SIG-M5 (cell line): ENCODE data around the gene ACADL.
"Not testable (repeated sequence)": the region's sequence is repeated elsewhere in the genome, so short reads cannot be mapped to it uniquely, and the experiment has no call there.

Experiments
- DNase-seq: peaks from one replicate; lab custom pipeline; 2025; lab: John Stamatoyannopoulos, UW

The ACADL gene

DNA sequence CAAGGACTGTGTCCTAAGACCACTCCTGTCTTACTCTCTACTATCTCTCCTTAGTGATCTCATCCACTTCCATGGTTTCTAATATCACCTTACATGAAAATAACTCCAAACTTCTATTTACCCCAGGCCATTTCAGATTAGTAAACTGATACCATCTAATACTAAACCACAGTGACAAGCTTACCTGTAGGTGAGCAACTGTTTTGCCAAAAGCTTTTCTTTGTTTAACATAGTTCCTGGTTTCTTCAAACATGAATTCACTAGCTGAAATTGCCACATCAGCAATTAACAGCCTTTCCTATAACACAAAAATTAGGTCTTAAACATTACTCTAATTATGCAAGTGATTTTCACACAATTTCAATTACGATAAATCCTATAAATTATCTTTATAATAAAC is 22.1 kb downstream of the ACADL start:
- DNase-seq, result no peak

DNA sequence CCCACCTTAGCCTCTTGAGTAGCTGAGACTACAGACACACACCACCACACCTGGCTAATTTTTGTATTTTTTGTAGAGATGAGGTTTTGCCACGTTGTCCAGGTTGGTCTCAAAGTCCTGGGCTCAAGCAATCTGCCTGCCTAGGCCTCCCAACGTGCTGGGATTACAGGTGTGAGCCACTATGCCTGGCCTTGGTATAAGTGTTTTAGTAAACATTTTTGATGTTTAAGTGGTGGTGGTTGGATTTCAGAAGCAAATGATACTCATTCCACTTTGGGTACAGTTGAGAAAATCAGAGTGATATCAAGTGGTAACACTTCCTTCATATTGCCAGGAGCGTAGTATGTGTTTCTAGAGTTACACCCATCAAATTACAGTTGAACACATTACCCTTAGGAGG is 25.4 kb downstream of the ACADL start:
- DNase-seq, result no peak

DNA sequence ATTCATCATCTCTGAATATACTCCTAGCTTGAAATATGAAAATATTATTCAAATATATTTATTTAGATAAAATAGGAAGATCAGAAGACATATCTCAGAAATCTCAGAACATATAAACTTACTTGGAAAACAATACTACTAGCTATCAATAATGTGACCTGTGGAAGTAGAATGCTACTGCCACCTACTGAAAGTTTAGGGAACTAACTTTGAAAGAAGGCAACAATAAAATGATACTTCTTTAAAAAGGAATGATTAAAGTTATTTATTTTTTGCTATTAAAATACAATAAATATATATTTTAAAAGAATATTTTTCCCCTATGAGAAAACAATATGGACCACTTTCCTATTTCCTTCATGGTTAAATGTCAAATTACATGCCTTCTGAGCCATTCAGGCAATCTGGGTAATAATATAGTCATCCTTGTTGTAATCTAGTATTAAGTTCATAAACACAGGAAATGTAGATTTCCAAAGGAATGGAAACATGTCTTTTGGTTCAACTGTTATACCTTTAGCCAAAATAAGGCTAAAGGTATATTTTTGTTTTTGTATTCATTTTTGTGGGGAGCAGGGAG is 26.0 kb downstream of the ACADL start:
- no peak for DNase-seq

DNA sequence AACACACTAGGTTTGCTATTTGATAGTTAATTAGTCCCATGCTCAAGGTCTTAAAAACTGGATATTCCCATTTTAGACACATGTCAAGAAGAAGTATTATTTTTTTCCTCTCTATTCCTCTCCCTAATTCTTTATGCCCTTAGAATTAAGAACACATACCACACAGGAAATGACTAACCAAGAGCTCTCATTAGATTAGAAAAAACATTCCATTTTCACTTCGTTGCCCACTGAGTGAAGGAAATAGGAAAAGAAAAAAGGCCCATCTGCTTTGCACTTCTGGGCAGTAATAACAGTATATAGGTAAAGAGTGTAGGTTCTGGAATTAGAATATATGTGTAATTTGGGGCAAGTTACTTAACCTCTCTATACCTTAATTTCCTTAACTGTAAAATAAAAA is 26.9 kb downstream of the ACADL start:
- no peak for DNase-seq

DNA sequence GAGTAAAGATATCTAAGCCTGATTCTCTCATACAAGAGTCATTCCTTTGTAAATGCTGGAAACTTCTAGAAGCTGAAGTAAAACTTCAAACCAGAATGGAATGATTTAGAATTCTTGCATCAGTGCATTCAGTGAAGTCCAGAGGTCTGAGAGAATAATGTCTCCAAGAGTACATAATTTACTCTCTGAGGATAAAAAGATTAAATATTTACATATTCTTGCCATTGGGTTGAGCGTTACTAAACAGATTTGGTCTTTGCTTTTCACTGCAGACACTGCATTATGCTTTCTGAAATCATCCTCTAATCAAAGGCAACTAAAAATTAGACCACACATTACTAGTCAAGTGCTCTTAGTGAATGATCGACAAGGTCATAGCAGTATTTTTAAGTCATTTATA is 27.5 kb downstream of the ACADL start:
- no peak for DNase-seq

DNA sequence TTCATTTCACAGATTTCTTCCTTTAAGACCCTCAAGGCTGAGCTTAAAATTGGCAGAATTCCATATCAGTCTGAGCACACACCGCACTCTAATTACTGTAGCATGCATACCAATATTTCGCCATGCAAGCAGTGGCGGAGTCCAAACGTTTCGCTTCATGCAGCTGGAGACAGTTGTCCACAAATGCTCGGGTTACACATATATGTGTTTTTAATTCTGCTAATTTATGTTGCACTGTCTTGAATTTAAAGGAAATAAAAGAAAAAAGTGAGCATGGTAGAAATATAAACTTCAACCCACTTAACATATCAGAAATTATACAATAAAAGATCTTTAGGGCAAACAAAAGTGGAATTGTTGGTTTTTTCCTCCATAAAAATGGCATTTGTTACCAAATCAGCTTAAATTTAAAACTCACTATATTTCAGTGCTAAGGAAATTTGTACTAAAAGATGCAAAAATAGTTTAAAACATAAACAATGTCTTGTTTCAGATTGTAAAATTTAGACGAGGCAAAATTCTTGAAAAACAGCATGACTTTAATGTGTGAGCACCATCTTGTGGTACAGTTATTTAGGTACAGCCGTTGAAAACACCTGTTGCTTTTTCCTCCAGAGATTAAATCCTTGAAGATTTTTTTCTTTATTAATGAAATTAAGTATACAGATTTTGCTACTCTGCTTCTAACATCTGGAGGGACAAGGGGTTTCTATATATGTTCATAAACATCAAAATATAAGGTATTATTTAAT is 30.0 kb downstream of the ACADL start:
- DNase-seq, result no peak

DNA sequence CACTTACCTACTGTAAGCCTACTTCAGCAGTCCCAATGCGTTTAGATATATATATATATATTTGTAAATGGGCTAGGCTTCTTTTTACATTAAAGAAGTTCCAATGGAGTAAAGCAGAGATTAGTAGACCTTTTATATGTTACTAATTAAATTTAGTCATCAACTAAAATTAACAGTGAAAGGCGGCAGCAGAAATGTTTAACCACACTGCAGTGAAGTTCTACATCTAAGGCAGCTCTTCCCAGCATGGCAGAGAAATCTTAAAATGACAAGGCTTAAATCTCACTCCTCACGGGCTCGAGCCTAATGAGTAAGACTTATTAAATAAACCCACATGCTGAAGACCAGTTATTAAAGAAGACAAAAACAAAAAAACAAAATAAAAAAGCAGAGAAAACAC is 34.9 kb downstream of the ACADL start:
- no peak for DNase-seq

DNA sequence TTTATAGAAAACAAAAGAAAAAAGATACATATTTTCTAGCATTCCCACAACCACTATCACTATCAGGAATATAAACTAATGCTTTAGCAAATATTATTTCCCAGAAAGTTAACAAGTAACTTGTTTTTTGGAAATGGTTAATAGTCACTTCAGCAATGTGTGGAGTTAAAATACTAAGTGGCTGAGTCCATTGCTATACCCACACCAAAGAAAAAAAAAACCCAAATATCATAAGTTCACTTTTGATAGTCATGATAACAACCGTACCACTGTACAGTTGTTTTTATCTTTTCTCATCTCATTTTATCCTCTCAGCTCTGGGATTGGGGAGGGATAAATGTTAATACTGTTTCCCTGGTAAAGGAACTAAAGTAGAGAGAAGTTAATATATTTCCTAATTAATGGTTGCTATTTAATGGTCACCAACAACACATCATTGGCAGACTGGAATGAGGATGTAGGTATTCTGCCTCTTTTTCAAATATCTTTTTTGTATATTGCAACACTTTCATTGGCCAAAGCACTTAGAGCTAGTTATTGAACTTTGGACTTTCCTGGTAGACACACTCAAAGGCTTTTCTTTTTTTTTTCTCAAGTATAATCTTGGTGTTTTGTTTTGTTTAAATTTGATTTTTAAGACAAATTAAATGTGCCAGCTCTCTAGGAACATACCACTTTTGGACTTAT is 35.7 kb downstream of the ACADL start:
- no peak for DNase-seq

DNA sequence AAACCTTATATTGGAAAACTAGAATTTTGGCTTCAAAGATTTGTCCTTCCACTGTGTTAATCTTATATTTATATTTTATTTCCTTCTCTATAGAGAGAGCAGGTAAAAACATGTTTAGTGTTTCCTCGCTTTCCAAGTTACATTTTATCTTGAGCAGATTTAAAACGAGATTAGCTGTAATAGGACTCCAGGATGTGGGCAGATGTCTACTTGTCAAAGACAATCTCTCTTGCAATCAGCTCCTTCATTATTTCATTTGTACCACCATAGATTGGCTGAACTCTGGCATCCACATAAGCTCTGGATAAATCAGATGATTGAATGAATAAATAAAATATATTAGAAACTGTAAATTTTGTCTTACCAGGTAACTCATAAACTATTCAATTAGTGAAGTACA is 36.5 kb downstream of the ACADL start:
- no peak for DNase-seq

DNA sequence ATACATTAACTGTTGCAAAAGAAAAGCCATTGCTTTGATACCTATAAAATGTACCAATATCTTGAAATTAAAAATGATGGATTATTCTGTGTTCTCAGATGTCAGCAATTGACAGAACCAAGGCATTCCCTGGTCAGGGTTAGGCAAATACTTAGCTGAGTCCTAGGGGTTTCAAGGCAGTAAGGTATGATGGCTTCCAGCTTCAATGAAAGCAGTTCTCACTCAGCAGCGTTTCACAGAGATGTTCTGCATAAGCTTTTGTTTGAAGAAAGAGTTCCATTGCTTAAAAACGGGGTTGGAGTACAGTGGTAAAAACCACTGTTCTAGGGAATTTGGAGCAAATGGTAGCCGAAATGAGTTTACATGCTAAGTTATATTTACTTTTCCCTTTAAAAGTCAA is 37.1 kb downstream of the ACADL start:
- no peak for DNase-seq

DNA sequence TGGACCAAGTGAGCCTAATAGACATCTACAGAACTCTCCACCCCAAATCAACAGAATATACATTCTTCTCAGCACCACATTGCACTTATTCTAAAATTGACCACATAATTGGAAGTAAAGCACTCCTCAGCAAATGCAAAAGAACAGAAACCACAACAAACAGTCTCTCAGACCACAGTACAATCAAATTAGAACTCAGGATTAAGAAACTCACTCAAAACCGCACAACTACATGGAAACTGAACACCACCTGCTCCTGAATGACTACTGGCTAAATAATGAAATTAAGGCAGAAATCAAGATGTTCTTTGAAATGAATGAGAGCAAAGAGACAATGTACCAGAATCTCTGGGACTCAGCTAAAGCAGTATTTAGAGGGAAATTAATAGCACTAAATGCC is 41.3 kb downstream of the ACADL start:
- DNase-seq, result not testable (repeated sequence)

DNA sequence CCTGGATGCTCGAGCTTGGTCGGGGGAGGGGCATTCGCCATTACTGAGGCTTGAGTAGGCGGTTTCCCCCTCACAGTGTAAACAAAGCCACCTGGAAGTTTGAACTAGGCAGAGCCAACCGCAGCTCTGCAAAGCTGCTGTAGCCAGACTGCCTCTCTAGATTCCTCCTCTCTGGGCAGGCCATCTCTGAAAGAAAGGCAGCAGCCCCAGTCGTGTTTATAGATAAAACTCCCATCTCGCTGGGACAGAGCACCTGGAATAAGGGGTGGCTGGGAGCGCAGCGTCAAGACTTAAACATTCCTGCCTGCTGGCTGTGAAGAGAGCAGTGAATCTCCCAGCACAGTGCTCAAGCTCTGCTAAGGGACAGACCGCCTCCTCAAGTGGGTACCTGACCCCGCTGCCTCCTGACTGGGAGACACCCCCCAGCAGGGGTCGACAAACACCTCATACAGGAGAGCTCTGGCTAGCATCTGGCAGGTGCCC is 43.6 kb downstream of the ACADL start:
- not testable (repeated sequence) for DNase-seq

DNA sequence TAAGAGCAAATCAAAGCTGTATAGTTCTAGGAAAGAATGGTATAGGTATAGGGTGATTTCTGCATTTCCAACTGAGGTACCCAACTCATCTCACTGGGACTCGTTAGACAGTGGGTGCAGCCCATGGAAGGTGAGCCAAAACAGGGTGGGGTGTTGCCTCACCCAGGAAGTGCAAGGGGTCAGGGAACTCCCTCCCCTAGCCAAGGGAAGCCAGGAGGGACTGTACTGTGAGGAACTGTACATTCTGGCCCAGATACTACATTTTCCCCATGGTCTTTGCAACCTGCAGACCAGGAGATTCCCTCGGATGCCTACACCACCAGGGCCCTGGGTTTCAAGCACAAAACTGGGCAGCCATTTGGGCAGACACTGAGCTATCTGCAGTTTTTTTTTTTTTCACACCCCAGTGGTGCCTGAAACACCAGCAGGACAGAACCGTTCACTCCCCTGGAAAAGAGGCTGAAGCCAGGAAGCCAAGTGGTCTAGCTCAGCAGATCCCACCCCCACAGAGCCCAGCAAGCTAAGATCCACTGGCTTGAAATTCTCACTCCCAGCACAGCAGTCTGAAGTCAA is 44.1 kb downstream of the ACADL start:
- DNase-seq, result not testable (repeated sequence)

DNA sequence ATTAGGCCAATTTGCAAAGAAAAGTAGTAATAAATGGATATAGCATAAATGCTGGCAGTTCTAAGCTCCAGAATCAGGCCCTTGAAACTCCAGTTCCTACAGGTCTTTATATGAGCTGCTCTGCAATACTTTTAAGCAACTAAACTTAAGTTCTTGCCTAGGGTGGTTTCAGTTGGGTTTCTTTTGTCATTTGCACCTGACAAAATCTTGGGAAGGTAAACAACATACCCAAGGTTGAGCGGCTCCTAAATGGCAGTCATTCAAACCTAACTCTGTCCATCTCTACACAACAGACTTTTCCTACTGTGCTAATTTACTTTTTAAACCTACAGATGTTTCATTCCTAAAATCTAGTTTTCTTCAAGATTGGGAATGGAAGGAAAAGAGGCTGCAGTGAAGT is 44.8 kb downstream of the ACADL start:
- no peak for DNase-seq

DNA sequence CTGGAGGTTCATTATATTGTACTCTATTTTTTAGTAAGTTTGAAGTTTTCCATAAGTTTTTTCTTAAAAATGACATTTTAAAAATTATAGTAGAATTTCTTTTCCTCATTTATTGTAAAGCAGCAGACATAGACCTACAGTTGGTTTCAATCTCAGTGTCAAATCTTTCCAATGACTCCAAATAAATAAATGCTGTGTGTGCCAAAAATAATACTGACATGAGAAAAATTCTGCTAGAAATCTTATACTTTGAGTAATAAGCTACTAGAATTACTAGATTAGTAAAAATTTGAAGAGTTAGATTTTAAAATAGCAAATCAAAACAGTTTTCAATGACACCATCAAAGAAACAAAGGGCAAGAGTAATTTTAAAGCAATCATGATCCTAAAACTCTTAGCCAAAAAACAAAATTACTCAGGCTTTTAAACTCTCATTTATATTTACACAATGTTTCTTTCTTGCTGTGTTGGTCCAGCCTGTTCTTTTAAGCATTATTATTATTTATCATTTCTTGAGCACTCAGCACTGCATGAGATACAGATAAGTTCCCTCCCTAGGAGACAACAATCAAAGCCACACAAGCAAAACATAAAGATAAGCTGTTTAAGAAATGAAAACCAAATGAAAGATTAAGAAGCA is 45.8 kb downstream of the ACADL start:
- no peak for DNase-seq

DNA sequence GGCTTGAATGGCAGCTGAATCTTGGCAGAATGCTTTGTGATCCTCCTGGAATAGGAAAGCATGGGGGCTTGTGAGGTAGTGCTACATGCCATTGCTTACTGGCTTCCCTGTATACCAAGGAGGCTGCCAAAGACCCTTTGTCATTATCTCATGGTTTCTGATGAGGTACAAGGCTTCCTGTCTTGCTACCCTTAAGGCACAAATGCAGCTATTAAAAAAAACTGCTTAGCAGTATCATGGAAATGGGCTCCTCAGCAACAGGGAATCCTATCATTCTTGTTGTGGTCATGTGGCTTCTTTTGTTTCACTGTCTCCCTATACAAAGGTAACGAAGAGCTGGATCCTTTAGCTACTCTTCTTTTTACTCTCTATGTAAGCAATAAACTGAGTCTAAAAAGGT is 47.5 kb downstream of the ACADL start:
- DNase-seq, result no peak

DNA sequence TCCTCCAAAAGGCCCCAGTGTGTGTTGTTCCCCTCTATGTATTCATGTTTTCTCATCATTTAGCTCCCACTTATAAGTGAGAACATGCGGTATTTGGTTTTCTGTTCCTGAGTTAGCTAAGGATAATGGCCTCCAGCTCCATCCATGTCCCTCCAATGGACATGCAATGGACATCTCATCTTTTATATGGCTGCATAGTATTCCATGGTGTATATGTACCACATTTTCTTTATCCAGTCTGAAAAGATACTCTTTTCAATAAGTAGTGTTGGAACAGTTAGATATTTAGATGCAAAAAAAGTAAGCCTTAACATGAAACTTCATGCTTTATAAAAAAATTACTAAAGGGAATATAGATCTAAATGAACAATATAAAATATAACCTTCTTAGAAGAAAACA is 48.1 kb downstream of the ACADL start:
- DNase-seq, result not testable (repeated sequence)

DNA sequence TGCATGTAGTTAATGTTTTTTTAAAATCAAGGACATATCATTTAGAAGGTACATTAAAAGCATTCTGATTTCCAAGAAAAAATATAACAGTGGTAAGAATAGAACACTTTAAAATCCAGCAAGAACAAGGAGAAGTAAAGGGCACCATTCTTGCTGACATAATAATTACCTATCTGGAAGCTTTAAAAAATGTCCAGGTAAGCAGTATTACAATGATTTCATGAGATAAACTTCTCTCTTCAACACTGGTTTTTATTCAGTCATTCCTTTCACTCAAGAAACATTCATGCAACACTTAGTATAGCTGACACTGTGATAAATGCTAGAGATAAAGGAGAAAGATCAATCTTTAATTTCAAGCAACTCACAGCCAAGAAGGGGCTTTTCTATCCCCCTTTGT is 51.2 kb downstream of the ACADL start:
- no peak for DNase-seq

DNA sequence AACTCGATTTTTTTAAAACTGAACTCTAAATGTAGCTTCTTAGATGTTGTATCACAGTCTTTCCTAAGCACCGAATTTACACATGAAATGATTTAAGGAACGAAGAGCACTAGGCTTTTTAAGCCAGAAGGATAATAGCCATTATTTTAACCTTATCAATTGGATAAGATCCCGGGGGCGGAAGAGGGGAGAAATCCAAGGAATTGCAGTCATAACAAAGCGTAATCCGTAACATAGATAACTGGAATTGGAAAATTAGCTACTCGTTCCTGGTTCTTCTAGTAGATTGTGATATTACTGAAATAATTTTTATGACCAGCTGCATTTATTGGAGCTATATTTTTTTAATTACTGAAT is 53.0 kb downstream of the ACADL start:
- DNase-seq, result no peak

DNA sequence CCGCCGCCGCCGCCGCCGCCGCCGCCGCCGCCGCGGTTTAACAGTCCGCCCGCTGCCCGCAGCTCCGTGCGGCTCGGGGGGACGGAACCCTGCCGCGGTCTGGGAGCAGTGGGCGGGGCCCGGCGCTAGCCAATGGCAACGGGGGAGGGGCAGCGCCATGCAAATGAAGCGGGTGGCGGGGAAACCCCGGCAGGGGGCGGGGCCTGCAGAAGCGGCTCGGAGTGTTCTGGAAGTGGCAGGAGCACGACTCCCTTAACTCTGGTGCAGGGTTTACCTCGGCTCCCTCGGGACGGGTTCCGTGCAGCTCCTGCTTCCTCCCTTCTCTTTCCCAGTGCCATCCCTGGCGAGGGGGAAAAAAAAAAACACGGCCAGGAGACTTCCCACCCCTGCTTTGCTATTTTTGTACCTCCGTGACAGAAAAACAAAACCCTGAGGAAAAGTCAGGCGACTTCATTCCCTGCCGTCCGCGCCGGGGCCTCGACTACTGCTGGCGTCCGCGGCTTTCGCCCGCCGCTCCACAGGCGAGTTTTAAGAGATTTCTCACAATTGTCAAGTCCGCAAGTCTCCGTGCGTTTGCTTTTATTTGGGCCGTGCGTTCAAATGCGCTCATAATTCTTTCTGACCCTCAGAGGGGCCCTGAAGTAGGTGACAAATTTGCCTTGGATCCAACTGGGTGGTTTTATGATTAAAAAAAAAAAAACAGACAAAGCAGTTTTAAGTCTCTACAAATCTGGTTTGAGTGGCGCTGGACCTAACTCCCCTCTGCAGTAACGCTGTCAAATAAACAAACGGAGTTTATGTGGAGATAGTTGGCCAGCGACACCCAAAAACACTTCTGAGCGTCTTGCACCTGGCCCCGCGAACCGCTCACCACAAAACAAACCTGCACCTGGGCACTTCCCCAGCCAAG is 53.7 kb downstream of the ACADL start, which contains the start of gene KANSL1L:
KANSL1L (minus strand) TSS at position 101 of the 910 bp plus-strand sequence. CDS start 16,827 bp downstream, outside the sequence.
- DNase-seq, result peak; percentile 64
